Superior temporal gyrus (tissue), 1 donor: ENCODE measurements around the gene UVRAG.
"Not testable (repeated sequence)": the region's sequence is repeated elsewhere in the genome, so short reads cannot be mapped to it uniquely, and the experiment has no call there.

ENCODE experiments used
- DNase-seq: peaks from one replicate; pipeline ENCODE4 v3.0.0-alpha.2; 2016; ENCODE audit errors: extremely low spot score

UVRAG gene

DNA sequence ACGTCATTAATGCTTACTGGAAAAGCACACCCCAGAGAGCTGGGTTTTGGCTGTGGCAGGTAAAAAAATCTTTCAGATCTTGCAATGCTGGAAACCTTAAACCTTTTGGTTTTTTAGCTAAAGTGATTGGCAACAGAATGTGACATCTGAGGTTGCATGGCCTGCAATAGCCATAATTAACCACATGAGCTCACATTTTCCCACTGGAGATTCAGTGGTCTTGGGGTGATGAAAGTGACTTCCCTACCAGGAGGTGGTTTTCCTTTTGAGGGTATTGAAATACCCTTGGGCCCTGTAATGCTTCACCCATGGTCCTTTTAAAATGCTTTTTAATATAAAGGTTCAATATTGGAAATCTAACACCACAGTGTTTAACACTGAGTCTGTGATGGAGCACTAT lies 198.5 kb downstream of the UVRAG start:
- DNase-seq, result no peak

DNA sequence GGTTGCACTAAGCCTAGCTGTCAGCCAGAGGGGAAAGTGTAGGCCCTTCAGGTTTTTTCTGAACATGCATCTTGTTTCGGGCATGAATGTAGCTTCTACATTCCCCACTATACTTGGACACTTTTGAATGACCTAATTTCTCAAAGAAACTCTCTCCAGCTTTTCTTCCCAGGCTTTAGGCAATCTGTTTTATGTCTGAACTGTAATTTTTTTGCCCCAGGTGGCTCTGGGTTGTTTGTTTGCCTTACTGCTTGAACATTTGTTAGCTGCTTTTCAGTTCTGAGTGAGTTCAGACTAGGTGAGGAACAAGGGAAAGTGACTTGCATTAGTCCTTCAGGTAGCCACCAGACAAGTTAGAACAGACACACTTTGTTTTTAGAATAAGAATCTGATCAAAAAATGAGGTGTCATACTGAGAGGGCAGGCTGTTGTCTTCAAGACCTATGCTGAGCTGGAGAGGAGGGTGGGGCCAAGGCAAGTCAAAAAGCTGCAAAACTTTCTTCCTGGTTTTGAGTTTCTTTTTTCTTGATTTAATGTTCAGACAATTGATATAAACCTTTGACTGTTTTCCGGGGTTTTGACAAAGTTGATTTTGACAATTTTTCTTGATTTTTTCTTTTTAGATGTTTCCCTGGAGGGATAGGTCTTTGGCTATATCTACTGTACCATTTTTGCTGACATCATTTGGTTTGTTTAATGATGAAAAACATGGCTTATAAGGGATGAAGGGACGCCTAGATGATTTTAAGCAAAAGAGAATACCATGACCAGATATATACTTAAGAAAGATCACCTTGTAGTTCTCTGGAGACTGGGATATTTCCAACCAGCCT lies 208.4 kb downstream of the UVRAG start:
- no peak for DNase-seq

DNA sequence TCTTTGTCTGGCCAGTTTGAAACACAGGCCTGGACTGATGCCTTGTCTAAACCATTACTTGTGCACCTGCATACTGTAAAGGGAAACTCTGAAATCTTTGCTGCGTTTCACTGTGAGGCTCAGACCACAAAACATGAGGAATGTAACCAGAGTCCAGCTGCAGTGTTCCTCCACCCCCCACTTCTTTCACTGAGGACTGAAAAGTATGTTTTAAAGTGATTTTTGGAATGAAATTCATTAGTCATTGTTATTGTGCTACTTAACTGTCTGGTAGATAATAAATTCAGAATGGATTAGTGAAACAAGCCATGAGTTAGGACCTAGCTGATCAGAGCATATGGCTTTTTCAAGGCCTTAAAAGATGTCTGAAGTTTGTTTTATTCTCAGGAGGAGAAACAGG lies 210.1 kb downstream of the UVRAG start:
- DNase-seq, result no peak

DNA sequence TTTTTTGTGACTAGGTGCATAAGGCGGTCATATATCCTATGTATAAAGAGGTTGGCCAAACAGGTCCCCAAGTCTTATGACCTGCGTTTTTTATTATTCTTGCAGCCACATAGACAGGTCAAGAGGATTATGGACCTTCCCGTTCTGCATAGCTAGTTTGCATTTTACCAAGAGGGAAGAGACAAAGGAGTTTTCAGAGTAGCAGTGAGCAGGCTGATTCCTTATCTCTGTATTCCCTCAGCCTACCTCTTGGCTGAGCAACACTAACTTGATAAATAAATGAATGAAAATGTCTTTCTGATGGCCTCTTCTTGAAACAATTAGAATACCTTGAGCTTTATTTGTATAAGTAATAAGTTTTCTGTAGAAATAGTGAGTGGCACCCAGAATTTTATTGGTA lies 210.8 kb downstream of the UVRAG start:
- no peak for DNase-seq

DNA sequence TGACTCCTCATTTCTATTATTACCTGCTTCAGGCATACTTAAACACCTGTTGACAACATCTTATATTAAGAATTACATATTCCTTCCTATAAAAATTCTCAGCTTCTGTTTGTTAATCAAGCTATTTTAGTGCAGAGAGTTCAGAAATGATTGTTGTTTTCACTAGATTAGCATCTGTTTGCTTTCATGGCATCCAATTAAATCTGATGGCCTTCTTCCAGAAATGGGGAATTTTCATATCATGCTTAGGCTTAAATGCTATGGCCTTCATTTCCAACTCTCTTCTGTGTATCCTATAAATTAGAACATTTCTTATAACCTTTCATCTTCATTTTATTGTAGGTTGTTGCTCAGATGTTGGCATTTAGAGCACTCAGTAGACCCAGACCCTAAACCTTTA lies 211.3 kb downstream of the UVRAG start:
- DNase-seq, result no peak

DNA sequence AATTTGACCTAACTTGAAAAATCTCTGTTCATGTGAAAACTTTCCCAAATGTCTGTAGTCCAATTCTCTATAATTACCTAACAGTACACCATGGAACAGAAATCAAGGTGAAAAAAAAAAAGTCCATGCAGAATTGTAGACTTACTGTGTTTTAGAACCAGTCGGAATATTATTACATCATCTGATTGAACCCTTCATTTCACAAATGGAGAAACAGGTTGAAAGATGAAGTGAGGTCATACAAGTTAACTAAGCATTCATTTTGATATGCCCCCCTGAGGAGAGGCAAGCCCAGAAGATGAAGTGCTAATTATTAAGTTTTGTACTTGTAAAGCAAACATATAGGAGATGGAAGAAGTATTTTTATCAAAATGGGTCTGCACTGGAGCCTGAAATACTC lies 211.9 kb downstream of the UVRAG start:
- no peak for DNase-seq

DNA sequence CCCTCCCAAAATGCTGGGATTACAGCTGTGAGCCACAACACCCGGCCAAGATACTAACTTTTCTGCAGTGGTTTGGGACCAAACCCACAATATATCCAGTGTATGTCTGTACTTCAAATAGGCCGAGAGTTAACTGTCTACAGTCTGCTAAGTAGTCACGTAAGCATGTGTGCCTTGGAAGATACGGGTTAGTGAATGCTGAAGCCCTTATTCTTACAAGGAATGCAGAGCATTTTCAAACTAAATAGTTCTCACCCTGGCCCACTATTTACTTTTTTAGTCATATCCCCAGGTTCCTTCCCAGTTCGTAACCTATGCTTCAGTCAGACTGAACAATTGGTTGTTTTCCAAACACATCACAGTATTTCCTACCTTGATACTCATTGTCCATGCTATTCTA lies 215.3 kb downstream of the UVRAG start:
- DNase-seq, result no peak

DNA sequence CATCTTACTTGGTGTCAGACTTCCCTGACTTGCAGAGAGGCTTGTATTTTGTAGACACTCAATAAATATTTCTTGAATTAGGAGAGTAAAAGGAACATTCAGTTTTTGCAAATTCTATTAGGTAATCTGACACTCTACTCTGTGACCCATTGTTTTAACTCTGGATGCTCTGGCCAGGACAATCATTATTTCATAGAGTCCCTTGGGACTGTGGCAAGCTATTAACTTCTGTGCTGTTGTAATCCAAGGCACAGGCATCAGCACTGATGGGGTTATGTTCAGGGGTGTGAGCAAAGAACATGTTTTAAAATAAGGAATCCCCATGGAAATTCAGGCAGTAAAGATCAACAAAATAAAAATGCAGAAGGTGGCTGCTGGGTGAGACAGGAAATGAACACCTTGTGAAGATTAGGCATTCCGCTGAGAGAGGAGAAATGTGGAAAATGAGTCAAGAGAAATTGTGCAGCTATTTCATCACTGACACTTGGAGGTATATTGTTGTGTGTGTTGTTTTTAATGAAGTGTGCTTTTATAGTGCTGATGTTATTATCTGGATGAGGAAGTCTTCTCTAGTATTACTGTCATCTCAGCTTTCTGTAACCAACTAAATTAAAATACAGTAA lies 216.1 kb downstream of the UVRAG start:
- DNase-seq, result no peak

DNA sequence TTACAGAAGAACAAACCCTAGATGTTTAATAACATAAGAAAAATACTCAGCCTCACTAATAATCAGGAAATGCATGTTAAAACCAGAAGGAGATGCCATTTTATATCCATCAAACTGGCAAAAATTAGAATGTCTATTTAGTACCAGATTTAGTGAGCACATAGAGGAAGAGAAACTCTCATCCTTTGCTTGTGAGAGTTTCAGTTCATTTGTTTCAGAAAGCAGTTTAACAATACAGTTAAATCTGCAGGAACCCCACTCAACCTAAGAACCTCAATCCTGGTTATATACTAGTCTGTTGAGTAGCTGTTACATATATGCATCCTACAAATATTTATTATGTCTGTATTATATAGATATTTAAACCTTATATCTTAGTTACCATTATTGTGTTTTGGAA lies 218.7 kb downstream of the UVRAG start:
- no peak for DNase-seq

DNA sequence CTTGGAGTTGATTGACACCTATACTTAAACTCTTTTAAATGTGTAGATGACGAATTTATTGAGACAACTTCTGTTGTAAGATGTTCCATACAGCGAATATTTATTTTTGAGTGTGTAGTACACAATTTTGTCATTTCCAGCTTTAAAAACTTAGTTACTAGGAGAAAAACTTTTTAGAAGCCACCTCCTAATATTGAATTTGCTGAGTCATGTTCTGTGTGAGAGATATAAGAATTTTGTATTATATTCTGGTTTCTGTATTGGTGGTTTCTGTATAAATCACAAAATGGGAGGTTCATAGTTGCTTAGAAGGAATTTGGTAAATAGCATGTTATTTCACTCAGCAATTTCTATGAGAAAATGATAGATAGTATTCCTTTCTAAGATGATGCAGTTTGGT lies 220.0 kb downstream of the UVRAG start:
- no peak for DNase-seq

DNA sequence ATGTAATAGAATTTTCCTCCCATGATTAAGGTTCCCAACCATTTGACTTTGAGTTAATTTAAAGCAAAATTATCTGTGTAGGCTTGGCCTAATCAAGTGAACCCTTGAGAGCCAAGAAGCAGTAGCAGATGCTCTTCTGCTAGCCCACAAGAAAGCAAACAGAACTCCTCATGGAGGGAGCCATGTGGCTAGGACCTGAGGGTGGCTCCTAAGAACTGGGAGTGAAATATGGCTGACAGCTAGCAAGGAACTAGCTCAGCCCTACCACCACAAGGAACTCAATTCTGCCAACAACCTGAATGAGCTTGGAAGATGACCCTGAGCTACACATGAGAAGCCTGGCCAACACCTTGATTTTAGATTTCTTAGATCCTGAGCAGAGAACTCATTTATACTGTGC lies 223.6 kb downstream of the UVRAG start:
- no peak for DNase-seq

DNA sequence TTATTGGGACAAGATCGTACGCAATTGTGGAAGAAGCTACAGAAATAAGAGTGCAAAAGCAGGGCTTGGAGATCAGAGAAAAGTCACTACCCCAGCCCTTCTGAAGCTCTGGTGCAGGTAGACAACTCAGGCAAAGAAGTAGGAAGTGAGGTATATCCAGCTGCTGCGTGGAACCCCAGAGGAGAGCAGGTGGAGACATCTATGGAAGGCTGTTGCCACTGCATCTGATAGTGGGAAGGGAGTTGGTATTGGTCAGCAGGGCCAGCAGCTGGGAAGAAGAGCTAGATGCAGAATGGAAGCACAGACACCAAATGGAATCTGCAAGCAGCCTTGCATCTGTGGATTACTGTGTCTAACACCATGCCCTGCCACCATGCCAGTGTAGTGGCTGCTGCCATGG lies 226.2 kb downstream of the UVRAG start:
- DNase-seq, result no peak

DNA sequence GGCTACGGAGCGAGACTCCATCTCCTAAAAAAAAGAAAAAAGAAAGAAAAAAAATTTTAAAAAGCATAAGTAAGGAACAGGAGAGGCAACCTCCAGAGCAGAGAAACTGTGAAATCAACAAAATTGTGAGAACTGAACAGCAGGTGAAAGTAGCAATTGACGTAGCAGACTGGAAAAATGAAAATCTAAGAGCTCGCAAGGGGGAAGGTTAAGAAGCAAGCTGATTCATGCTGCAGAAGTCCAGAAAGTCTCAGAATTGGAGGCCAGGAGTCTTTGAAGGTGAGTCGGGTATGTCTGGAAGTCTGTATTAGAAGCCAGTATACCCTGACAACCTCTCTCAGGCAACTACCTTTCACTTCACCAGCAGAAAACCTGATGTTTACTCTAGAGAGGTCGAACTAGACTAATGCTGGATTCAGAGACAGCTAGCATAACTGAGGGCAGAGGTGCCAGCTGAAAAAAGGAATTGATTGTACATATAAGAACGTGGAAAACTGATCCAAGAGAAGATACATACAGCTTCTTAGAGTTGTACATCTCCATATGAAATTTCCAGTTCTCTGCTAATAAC lies 229.8 kb downstream of the UVRAG start:
- no peak for DNase-seq

DNA sequence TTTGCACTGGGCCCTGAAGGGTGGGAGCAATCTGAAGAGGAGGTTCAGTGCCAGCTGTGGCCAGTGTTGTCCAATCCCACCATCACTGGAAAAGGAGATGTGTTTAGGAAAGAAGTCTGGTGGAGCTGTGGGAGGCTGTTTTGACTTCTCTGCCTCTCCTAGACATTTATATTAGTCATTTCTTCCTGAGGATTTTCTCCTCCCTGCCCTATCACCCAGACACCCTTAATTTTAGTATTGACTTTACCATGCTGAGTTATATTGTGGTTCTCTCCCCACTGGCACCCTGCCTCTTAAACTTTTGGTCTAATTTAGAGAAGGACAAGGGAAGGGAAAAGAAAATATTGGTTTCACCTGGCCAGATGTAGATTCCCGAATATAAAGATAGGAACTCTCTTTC lies 232.2 kb downstream of the UVRAG start:
- DNase-seq, result no peak

DNA sequence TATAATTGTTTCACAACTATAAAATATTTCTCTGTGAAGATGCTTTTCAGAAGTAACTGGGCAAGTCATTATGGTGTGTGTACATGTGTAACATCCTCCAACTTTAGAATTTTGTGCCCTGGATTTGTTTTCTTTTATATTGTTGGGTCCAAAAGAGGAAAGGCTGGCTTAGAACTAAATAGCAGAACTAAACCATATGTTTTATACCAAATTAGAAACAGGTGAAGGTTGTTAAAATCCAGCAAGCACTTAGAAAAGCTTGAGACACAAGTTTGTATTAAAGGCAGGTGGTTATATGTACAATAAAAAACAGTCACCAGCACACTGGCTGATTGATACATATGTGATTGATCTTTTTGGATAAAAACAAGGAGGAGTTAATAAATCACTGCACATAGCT lies 232.8 kb downstream of the UVRAG start:
- no peak for DNase-seq

DNA sequence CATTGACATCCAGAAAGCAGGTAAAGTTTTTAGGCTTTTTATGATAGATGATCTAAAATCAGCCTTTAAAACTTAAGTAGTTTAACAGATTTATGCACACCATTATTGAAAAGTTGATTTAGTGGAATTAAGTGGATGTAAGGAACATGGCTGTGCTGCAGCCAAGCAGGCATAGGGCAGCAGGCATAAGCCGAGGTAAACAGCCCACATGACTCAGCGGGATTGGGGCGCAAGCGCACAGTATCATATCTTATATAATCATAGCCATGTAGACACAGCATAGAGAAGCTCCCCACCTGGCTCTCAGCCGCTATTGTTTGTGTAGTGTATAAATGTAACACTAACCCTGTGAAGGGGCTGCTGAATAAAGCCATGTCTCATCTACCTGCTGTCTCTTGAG lies 233.8 kb downstream of the UVRAG start:
- no peak for DNase-seq

DNA sequence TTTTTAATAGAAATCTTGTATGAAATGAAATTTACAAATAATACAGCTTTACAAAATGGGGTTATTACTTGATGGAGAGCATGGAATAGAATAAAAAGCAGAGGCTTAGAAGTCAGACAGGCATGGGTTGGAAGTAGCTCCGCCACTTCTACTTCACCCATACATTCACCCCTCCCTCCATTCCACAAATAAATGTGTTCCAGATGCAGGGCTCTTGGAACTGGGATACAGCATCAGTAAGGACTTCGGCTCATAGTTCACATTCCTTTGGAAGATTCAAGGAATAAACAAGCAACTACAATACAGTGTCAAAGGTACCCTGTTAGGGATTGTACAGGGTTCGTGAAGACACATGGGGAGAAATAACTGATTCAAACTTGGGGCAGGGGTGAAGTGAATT lies 234.5 kb downstream of the UVRAG start:
- DNase-seq, result no peak

DNA sequence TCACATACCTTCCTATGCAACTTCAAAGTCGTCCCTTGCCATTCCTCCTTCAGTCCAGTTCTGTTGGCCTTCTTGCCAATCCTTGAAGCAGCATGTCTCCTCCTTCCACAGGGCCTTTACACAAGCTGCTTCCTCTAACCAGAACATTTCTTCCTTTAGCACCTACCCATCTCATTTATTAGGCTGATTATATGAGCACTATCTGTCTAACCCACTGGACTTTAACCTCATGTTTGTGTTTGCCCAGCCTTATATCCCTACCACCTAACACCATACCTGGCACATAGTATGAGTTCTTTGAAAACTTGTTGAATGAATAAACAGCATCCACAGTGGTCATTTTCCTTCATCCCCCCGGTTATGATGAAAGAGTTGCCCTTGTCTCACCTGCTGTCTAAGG lies 236.9 kb downstream of the UVRAG start:
- DNase-seq, result no peak

DNA sequence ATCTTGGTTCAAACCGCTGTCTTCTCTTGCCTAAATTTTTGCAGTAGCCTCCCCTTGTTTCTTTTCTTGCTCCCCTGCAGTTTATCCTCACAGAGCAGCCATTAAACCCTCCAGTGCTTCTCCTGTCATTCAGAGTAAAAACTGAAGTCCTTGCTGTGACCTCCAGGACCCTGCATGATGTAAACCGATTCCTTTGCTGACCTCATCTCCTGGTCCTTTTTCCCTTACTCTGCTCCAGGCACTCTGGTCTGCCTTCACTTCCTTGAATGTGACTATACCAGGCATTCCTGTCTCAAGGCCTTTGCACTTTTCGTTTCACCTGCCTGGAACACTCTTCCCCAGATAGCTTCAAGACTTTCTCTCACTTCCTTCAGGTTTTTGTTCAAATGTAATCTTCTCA lies 239.3 kb downstream of the UVRAG start:
- no peak for DNase-seq

DNA sequence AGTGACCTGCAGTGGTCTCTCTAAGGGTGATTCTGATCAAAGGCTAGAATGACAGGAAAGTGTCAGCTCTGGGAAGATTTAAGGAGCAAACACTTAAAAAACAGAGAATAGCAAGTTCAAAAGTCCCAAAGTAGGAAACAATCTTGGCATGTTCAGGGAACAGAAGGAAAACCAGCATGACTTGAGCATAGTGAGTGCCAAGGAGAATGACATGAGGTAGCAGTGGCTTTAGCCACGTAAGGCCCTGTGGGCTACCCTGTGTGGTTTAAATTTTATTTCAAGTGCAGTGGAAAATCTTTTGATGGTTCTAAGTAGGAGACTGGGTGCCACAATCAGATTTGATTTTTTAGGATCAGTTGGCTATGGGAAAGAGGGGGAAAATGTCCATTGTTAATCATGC lies 241.9 kb downstream of the UVRAG start:
- DNase-seq, result no peak

DNA sequence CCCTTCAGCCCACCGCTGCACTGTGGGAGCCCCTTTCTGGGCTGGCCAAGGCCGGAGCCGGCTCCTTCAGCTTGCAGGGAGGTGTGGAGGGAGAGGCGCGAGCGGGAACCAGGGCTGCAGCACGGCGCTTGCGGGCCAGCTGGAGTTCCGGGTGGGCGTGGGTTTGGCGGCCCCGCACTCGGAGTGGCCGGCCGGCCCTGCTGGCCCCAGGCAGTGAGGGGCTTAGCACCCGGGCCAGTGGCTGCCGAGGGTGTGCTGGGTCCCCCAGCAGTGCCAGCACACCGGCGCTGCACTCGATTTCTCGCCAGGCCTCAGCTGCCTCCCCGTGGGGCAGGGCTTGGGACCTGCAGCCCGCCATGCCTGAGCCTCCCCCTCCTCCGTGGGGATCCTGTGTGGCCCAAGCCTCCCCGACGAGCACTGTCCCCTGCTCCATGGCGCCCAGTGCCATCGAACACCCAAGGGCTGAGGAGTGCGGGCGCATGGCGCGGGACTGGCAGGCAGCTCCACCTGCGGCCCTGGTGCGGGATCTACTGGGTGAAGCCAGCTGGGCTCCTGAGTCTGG lies 245.5 kb downstream of the UVRAG start:
- not testable (repeated sequence) for DNase-seq

DNA sequence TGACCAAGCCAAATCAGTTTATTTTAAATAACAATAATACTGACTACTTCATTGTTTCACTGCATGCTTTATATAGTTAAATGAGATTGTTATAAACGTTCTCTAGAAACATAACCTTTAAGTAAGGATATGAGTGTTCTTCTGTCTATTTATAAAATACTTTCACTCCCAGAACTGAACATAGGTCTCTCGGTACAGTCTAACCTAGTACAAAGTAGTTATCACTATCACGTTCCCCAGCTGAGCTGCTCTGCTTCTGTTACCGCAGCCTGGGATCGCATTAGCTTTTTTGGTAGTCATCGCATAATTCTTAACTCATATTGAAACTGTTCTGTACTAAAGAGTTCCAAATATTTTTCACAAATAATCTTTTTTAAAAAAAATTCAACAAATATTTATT lies 247.7 kb downstream of the UVRAG start:
- no peak for DNase-seq

DNA sequence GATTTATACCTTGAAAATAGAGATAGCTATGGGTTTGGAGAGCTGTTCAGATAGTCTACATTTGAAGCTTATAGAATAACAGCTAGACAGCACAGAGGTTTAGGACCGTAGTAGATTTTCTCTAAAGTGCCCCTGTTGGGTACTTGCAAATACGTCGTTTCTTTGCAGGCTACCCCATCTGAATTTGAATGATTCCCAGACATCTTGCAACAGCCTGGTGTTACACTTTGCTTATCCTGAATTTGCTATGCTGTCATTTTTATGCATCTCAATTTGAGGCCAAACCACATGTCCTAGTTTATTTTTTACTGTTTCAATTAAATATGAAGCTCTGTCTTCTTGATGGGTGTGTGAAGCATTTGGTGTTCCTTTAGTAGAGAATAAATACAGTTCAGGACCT lies 249.2 kb downstream of the UVRAG start:
- DNase-seq, result no peak
